H1 (cell line): ENCODE measurements around the gene CPA2. TPM values are rescaled to one million over a fixed set of nuclear protein-coding genes. Genes with fewer than 3 reads are reported as not detected.

ENCODE experiments used
- CTCF ChIA-PET: fragments of 300-600 bp; sonication (Branson Sonifier 250); formaldehyde crosslinking; loops from one replicate; lab custom pipeline; 2021; ENCODE audit not compliant: partially characterized antibody; lab: Charles Lee
- POLR2A ChIA-PET: fragments of 300-600 bp; sonication (Branson Sonifier 250); formaldehyde crosslinking; loops from one replicate; lab custom pipeline; 2021; ENCODE audit warnings: inconsistent platforms; ENCODE audit not compliant: partially characterized antibody; lab: Charles Lee
- DNase-seq, 2 experiments: peaks; one replicate each; pipeline versions ENCODE4 v3.0.0 to v3.0.0-alpha.2; 2010 to 2022; ENCODE audit warnings: low spot score in 2 of 2, low read depth in 1 of 2, mixed read lengths in 1 of 2
- FAIRE-seq: peaks from 2 replicates; lab custom pipeline; 2011; peaks lifted over from hg19 to GRCh38; lab: Jason Lieb, UNC
- H2AFZ ChIP-seq: 2 replicates; pipeline ENCODE4 v1.8.1; 2012; ENCODE audit warnings: low read length, inconsistent platforms
- H2AK5ac ChIP-seq: 2 replicates; pipeline ENCODE4 v1.6.1; 2013; ENCODE audit warnings: low read depth, low read length
- H2BK120ac ChIP-seq: replicated peaks from 2 replicates; pipeline ENCODE3; 2013; ENCODE audit warnings: low read depth, low read length, inconsistent platforms
- H2BK12ac ChIP-seq: 2 replicates; pipeline ENCODE4 v1.6.1; 2013; ENCODE audit warnings: low read depth, low read length
- H2BK15ac ChIP-seq: 2 replicates; pipeline ENCODE4 v1.6.1; 2013; ENCODE audit warnings: low read length
- H2BK20ac ChIP-seq: 2 replicates; pipeline ENCODE4 v1.6.1; 2013; ENCODE audit warnings: low read length
- H2BK5ac ChIP-seq: 2 replicates; pipeline ENCODE4 v1.6.1; 2013; ENCODE audit warnings: low read depth, low read length
- H3K14ac ChIP-seq: 2 replicates; pipeline ENCODE4 v1.6.1; 2013; ENCODE audit warnings: inconsistent platforms; ENCODE audit not compliant: insufficient read length
- H3K18ac ChIP-seq: 2 replicates; pipeline ENCODE4 v1.6.1; 2013; ENCODE audit warnings: low read length; ENCODE audit errors: extremely low read depth
- H3K23ac ChIP-seq: 2 replicates; pipeline ENCODE4 v1.6.1; 2013; ENCODE audit warnings: inconsistent platforms; ENCODE audit not compliant: insufficient read length
- H3K23me2 ChIP-seq: 2 replicates; pipeline ENCODE4 v1.6.1; 2013; ENCODE audit warnings: low read depth, low read length
- H3K27ac ChIP-seq: 2 replicates; pipeline ENCODE4 v1.6.1; 2011; ENCODE audit warnings: low read depth, low read length, inconsistent platforms
- H3K27me3 ChIP-seq, 4 experiments: replicated peaks in 1 of 4; 1 replicate in 1 of 4; 2 replicates in 3 of 4; pipeline versions ENCODE4 v1.6.1 to v1.8.1; 2011 to 2013; ENCODE audit warnings: low read length in 3 of 4, mild to moderate bottlenecking in 3 of 4, inconsistent platforms in 2 of 4, mixed read lengths in 2 of 4, moderate library complexity in 1 of 4; ENCODE audit not compliant: control insufficient read depth in 3 of 4, insufficient read depth in 3 of 4; ENCODE audit errors: extremely low read depth in 1 of 4
- H3K36me3 ChIP-seq, 4 experiments: 2 replicates each; pipeline versions ENCODE4 v1.6.1 to v1.8.1; 2011 to 2013; ENCODE audit warnings: mild to moderate bottlenecking in 4 of 4, low read length in 3 of 4, moderate library complexity in 2 of 4, control low read depth in 1 of 4, inconsistent platforms in 1 of 4; ENCODE audit not compliant: insufficient read depth in 4 of 4, control insufficient read depth in 2 of 4
- H3K4ac ChIP-seq: replicated peaks from 2 replicates; pipeline ENCODE3; 2013; ENCODE audit warnings: low read length, low read depth, mixed read lengths, inconsistent platforms; ENCODE audit not compliant: insufficient read length
- H3K4me1 ChIP-seq, 4 experiments: replicated peaks in 1 of 4; 1 replicate in 1 of 4; 2 replicates in 3 of 4; pipeline versions ENCODE4 v1.6.1 to v1.8.1; 2011 to 2013; ENCODE audit warnings: low read length in 3 of 4, inconsistent platforms in 2 of 4, mixed read lengths in 1 of 4; ENCODE audit not compliant: insufficient read depth in 4 of 4, control insufficient read depth in 3 of 4
- H3K4me2 ChIP-seq, 2 experiments: 2 replicates each; pipeline versions ENCODE4 v1.6.1 to v1.8.1; 2011 to 2013; ENCODE audit warnings: low read depth in 2 of 2, low read length in 2 of 2, control low read depth in 1 of 2, inconsistent platforms in 1 of 2, mild to moderate bottlenecking in 1 of 2; ENCODE audit not compliant: insufficient read depth in 1 of 2
- H3K4me3 ChIP-seq, 4 experiments: fragments of 200-600, 300-600 bp in 1 of 4; sonication (generic), shearing (Covaris generic), sonication (Bioruptor Twin) in 1 of 4; 2 replicates each; pipeline versions ENCODE4 v1.5.1 to v1.8.1; 2011 to 2016; ENCODE audit warnings: low read length in 4 of 4, low read depth in 3 of 4, control low read depth in 2 of 4, inconsistent platforms in 2 of 4, mild to moderate bottlenecking in 2 of 4, mixed read lengths in 1 of 4, moderate library complexity in 1 of 4; ENCODE audit not compliant: insufficient read depth in 2 of 4; ENCODE audit errors: extremely low read depth in 1 of 4
- H3K56ac ChIP-seq: replicated peaks from 2 replicates; pipeline ENCODE3; 2013; ENCODE audit warnings: low read depth, mild to moderate bottlenecking, mixed read lengths, low read length, inconsistent platforms; ENCODE audit not compliant: insufficient read length
- H3K79me1 ChIP-seq: 2 replicates; pipeline ENCODE4 v1.6.1; 2013; ENCODE audit warnings: low read depth, low read length, control low read depth
- H3K79me2 ChIP-seq, 2 experiments: 2 replicates each; pipeline versions ENCODE4 v1.6.1 to v1.8.1; 2012 to 2013; ENCODE audit warnings: low read length in 2 of 2, mild to moderate bottlenecking in 2 of 2, inconsistent platforms in 1 of 2; ENCODE audit not compliant: insufficient read depth in 2 of 2, control insufficient read depth in 1 of 2
- H3K9ac ChIP-seq, 4 experiments: replicated peaks in 1 of 4; 1 replicate in 1 of 4; 2 replicates in 3 of 4; pipeline versions ENCODE4 v1.6.1 to v1.8.1; 2011 to 2013; ENCODE audit warnings: low read depth in 3 of 4, low read length in 3 of 4, control low read depth in 2 of 4, mild to moderate bottlenecking in 2 of 4, moderate library complexity in 2 of 4, inconsistent platforms in 1 of 4; ENCODE audit errors: extremely low read depth in 1 of 4
- H3K9me3 ChIP-seq, 2 experiments: 2 replicates each; pipeline versions ENCODE4 v1.6.1 to v1.8.1; 2012 to 2013; ENCODE audit warnings: mild to moderate bottlenecking in 2 of 2, moderate library complexity in 2 of 2, control low read depth in 1 of 2, inconsistent platforms in 1 of 2, low read depth in 1 of 2, low read length in 1 of 2, mixed read lengths in 1 of 2; ENCODE audit not compliant: insufficient read depth in 2 of 2
- H4K20me1 ChIP-seq, 2 experiments: replicated peaks in 1 of 2; 2 replicates each; pipeline versions ENCODE3 to v1.8.1; 2011 to 2013; ENCODE audit warnings: inconsistent platforms in 2 of 2, low read length in 2 of 2, mild to moderate bottlenecking in 1 of 2; ENCODE audit not compliant: insufficient read depth in 2 of 2, control insufficient read depth in 1 of 2
- H4K5ac ChIP-seq: 2 replicates; pipeline ENCODE4 v1.6.1; 2013; ENCODE audit warnings: low read length, low read depth, mixed read lengths, inconsistent platforms; ENCODE audit not compliant: insufficient read length
- H4K8ac ChIP-seq: 2 replicates; pipeline ENCODE4 v1.8.0; 2013; ENCODE audit warnings: mild to moderate bottlenecking, moderate library complexity, low read length, inconsistent platforms; ENCODE audit not compliant: insufficient read depth; ENCODE audit errors: extremely low read depth
- H4K91ac ChIP-seq: replicated peaks from 2 replicates; pipeline ENCODE3; 2013; ENCODE audit warnings: low read length, mixed read lengths, inconsistent platforms; ENCODE audit not compliant: insufficient read length
- BRCA1 ChIP-seq: IDR thresholded peaks from 2 replicates; pipeline ENCODE4 v1.6.1; 2012; ENCODE audit warnings: low read depth, low read length, improper control_type of control experiment
- KDM1A ChIP-seq: fragments of 200-600, 300-600 bp; sonication (generic); IDR thresholded peaks from 2 replicates; pipeline ENCODE4 v1.7.1; 2016; ENCODE audit warnings: mild to moderate bottlenecking, low read length, borderline replicate concordance
- MAFK ChIP-seq: IDR thresholded peaks from 2 replicates; pipeline ENCODE4 v1.6.1; 2012; ENCODE audit warnings: low read depth, mild to moderate bottlenecking, improper control_type of control experiment, low read length
- MAX ChIP-seq: IDR thresholded peaks from 2 replicates; pipeline ENCODE4 v1.6.1; 2012; ENCODE audit warnings: inconsistent platforms
- NANOG ChIP-seq: IDR thresholded peaks from 2 replicates; pipeline ENCODE4 v1.6.1; 2011; ENCODE audit warnings: low read length, low read depth, mild to moderate bottlenecking, inconsistent platforms; ENCODE audit not compliant: insufficient read depth, poor library complexity, severe bottlenecking
- PHF8 ChIP-seq: fragments of 200-600 bp; sonication (generic); conservative IDR thresholded peaks from 2 replicates; pipeline ENCODE4 v1.7.1; 2012; ENCODE audit warnings: low read depth, mild to moderate bottlenecking, inconsistent platforms, low read length, moderate library complexity
- SRF ChIP-seq: IDR thresholded peaks from 2 replicates; pipeline ENCODE4 v1.6.1; 2011; ENCODE audit warnings: mild to moderate bottlenecking, low read depth, low read length, moderate library complexity
- TEAD4 ChIP-seq: IDR thresholded peaks from 2 replicates; pipeline ENCODE4 v1.6.1; 2012; ENCODE audit warnings: low read depth, low read length, inconsistent platforms, mixed read lengths
- YY1 ChIP-seq: IDR thresholded peaks from 2 replicates; pipeline ENCODE4 v1.6.1; 2011; ENCODE audit warnings: low read depth, mild to moderate bottlenecking, low read length
- WGBS, 2 experiments: shearing (Covaris generic) in 1 of 2; methylation state at CpG; one replicate each; pipeline versions ENCODE4 v1.1.6 to v1.1.7; 2013 to 2015; ENCODE audit warnings: low lambda C conversion rate in 2 of 2, mixed read lengths in 2 of 2, inconsistent platforms in 1 of 2, low coverage in 1 of 2, missing lambda C conversion rate in 1 of 2; ENCODE audit not compliant: insufficient replicate concordance in 2 of 2, insufficient coverage in 1 of 2, insufficient read length in 1 of 2; ENCODE audit errors: extremely low coverage in 1 of 2, missing lambda C conversion rate in 1 of 2; 5-methylcytosine and 5-hydroxymethylcytosine counted together
- polyA plus RNA-seq, 7 experiments: library from polyadenylated mRNA; depleted of rRNA in 3 of 7; stranded (reverse) in 5 of 7; unstranded in 2 of 7; fragments of >200 nt in 5 of 7; fragments of 200-250 nt in 2 of 7; gene quantifications; 1 replicate in 5 of 7; 2 replicates in 1 of 7; 4 replicates in 1 of 7; pipeline versions ENCODE4 v1.2.1 to v1.2.3, GENCODE V29; 2011 to 2013; ENCODE audit warnings: missing spikeins in 2 of 7, mixed read lengths in 2 of 7
- total RNA-seq: library from RNA; stranded (reverse); fragmentation: NEBNext Ultra II Directional; extraction: Animal tissue kit (Norgen Biotek cat#: 25700); gene quantifications from 2 replicates; pipeline ENCODE4 v1.2.1, GENCODE V29; 2021

CPA2 gene
- total and polyA plus RNA-seq, 2 of the 8 experiments (the other 6 are each of a cell fraction or from before 2014, with no cell fraction given), result 0.21 TPM; not detected in 1

GRCh38 chr7:130296221-130296951, 29.7 kb downstream of the CPA2 start:
- DNase-seq (no peak), FAIRE-seq (no peak)
- Histone ChIP-seq H3K27me3 (no peaks in the 10 kb centered on the region), H2BK15ac (no peak overlapping the region), H3K4me2 (no peak overlapping the region), H3K9me3 (no peaks in the 10 kb centered on the region), H4K20me1 (no peaks in the 10 kb centered on the region), H3K79me1 (no peaks in the 10 kb centered on the region), H3K18ac (no peak overlapping the region), H3K9ac (no peak overlapping the region), H2BK20ac (no peak overlapping the region), H3K79me2 (no peaks in the 10 kb centered on the region), H3K23ac (no peak overlapping the region), H3K4ac (no peak overlapping the region), H3K36me3 (no peaks in the 10 kb centered on the region), H3K23me2 (no peaks in the 10 kb centered on the region), H3K4me3 (no peak overlapping the region), H2BK12ac (no peak overlapping the region), H2BK120ac (no peak overlapping the region), H4K5ac (no peak overlapping the region), H3K4me1 (no peaks in the 10 kb centered on the region), H2BK5ac (no peak overlapping the region), H2AFZ (no peak overlapping the region; the same call in 1 of the 2 replicates), H4K8ac (no peak overlapping the region), H3K56ac (no peak overlapping the region), H3K14ac (no peak overlapping the region), H2AK5ac (no peak overlapping the region), H4K91ac (no peak overlapping the region), H3K27ac (no peak overlapping the region)
- POLR2A ChIA-PET, result interaction anchor here (0.6 kb wide), 1 partner anchor 203 kb away, joined by 5 read pairs; no protein-coding TSS in a partner anchor
- CTCF ChIA-PET, result interaction anchor here (0.6 to 1.4 kb wide), 4 partner anchors 18 to 398 kb away, joined by 3 read pairs; no protein-coding TSS in a partner anchor
- 95% methylated on average over 11 of the region's 13 CpGs; no CpG with 5 or more reads in 1 of the 2 experiments for WGBS, 2 experiments
- TF ChIP-seq NANOG, result no peak
- TF ChIP-seq TEAD4, result no peak
- TF ChIP-seq SRF, result no peak
- no peak for TF ChIP-seq BRCA1
- no peak for TF ChIP-seq PHF8
- no peak for TF ChIP-seq MAX
- no peak for TF ChIP-seq KDM1A
- no peak for TF ChIP-seq MAFK
- no peak for TF ChIP-seq YY1
